Brain microvascular endothelial cell (primary cell): ENCODE data around the gene PDZRN3.
A peak's percentile ranks its signal among the peaks of the same experiment; 100 is the strongest.

Source experiments
- DNase-seq: peaks from one replicate; pipeline ENCODE4 v3.0.0-alpha.2; 2020
- H3K27ac ChIP-seq: fragments of 250-450 bp; sonication (Bioruptor Pico); 2 replicates; pipeline ENCODE4 v1.5.1; 2020; ENCODE audit warnings: mild to moderate bottlenecking, moderate library complexity
- H3K27me3 ChIP-seq: fragments of 250-450 bp; sonication (Bioruptor Pico); replicated peaks from 2 replicates; pipeline ENCODE4 v1.5.1; 2020; ENCODE audit warnings: mild to moderate bottlenecking
- H3K36me3 ChIP-seq: fragments of 250-450 bp; sonication (Bioruptor Pico); replicated peaks from 2 replicates; pipeline ENCODE4 v1.5.1; 2020; ENCODE audit warnings: mild to moderate bottlenecking
- H3K4me3 ChIP-seq: 2 replicates; pipeline ENCODE4 v1.5.1; 2011; ENCODE audit warnings: low read depth, mild to moderate bottlenecking, control low read depth, low read length, moderate library complexity
- CTCF ChIP-seq: IDR thresholded peaks from 2 replicates; pipeline ENCODE4 v1.5.1; 2011; ENCODE audit warnings: low read depth, mild to moderate bottlenecking, moderate library complexity, low read length, control low read depth, inconsistent platforms; ENCODE audit errors: missing control alignments
- in situ Hi-C: cut with HindIII; loops from 2 replicates; pipeline ENCODE4 v1.10.0; 2017; ENCODE audit warnings: low sequenced_read_pairs, low pct_ligation_motif_present

The PDZRN3 gene

GRCh38 chr3:73536336-73536895 lies 88.3 kb downstream of the PDZRN3 start:
- no peaks in the 10 kb centered on the region for H3K27me3 ChIP-seq
- TF ChIP-seq CTCF: no peak
- H3K36me3 ChIP-seq: no peaks in the 10 kb centered on the region
- DNase-seq: no peak
- no peak overlapping the region for H3K27ac ChIP-seq
- in situ Hi-C loops: no loop called here
- no peak overlapping the region for H3K4me3 ChIP-seq

DNA sequence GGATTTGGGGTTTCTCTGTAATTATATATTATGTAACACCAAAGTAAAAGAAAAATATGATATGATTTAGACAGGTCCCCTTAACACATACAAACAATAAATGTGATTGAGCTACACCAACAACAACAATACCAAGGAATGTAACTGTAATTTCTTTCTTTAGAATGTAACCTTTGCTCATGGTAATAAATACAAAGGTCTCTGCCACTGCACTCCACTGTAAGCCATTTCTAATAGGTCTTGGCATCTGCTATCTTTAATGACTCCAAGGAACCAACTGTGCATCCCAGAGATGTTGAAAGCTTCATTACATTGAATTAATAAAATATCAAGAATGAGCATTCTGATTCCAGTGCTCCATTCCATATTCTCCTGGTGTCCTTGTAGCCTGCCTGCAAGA lies 88.8 kb downstream of the PDZRN3 start:
- Histone ChIP-seq H3K36me3 (no peaks in the 10 kb centered on the region), H3K4me3 (no peak overlapping the region), H3K27me3 (no peaks in the 10 kb centered on the region), H3K27ac (no peak overlapping the region)
- TF ChIP-seq CTCF: no peak
- in situ Hi-C loops: no loop called here
- DNase-seq: no peak

DNA sequence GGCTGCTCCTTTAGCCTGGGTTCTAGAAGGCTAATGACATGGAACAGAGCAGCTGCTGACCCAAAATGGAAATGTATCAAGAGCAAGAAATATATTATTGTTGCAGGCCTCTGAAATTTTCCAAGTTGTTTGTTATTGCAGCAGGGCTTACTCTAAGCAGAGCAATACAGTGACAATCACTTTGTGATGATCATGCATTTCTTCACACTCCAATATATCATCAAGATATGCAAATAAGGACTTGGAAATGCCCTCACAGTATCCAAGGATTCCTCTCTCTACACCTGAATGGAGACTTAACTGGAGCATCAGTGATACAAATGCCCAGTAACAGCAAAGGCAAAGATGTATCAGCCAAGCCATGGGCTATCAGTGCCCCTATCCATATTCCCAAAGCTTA lies 89.6 kb downstream of the PDZRN3 start:
- DNase-seq: no peak
- H3K36me3 ChIP-seq: no peaks in the 10 kb centered on the region
- H3K27me3 ChIP-seq: no peaks in the 10 kb centered on the region
- no peak overlapping the region for H3K27ac ChIP-seq
- TF ChIP-seq CTCF: no peak
- H3K4me3 ChIP-seq: no peak overlapping the region
- in situ Hi-C loops: no loop called here

DNA sequence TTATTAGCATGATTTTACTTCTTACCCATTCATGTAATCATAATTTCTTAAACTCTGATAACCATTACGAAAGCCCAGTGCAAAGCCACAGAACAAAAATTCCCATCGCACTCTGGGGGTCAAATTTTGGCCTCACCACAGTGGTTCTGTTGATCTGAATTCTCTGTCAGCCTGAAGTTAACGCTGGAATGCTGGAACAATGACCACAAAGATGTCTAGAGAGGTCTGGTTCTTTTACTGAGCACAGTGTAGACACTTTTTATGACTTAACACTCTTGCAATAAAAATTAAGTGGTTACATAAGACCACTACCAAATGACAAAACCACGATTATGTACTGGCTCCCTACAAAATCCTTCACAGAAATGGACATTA lies 94.7 kb downstream of the PDZRN3 start:
- DNase-seq: peak; percentile 85
- Histone ChIP-seq H3K27ac (peak overlapping the region; percentile 27), H3K4me3 (no peak overlapping the region), H3K27me3 (no peaks in the 10 kb centered on the region), H3K36me3 (no peaks in the 10 kb centered on the region)
- in situ Hi-C loops: no loop called here
- no peak for TF ChIP-seq CTCF

DNA sequence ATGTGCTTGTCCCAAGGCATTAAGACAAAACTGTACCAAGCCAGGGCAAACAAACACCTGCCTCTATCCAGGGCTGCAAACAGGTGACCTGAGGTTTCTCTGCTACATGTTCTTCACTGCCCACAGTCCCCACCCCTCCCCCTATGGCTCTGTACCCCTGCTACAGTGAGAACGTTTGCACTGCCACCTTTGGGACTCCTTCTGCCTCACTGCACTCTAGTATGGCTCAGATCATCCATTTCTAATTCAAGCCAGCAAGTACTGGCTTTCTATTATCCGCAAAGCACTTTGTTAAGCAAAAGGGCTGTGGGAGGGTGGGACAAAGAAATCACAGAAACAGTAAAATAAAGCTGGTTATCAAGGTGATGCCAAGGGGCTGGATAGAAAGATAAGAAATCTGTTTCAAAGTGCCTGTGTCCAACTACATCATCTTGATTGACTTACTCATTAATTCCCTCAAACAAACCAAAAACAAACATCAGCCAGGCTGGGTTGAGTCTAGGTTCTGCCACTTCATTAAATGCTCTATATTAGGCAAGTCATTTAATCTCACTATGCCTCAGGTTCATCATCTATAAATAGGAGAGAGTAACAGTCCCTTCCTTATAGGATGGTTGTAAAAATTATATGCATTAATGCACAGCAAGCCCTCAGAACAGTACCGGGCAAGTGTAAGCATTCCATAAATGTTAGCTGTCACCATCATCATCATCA lies 95.3 kb downstream of the PDZRN3 start:
- Histone ChIP-seq H3K27ac (peak overlapping the region; percentile 27), H3K27me3 (no peaks in the 10 kb centered on the region)
- TF ChIP-seq CTCF: no peak

GRCh38 chr3:73525591-73525990 lies 99.2 kb downstream of the PDZRN3 start:
- no peak for DNase-seq
- TF ChIP-seq CTCF: no peak
- Histone ChIP-seq H3K4me3 (no peak overlapping the region), H3K36me3 (no peaks in the 10 kb centered on the region), H3K27me3 (no peaks in the 10 kb centered on the region), H3K27ac (no peak overlapping the region)
- in situ Hi-C loops: no loop called here

More for the DNA sequence above, 95.3 kb downstream of the PDZRN3 start:
- in situ Hi-C loops: no loop called here
- Histone ChIP-seq H3K4me3 (no peak overlapping the region), H3K36me3 (no peaks in the 10 kb centered on the region)
- DNase-seq: no peak
